Sigmoid colon (tissue), 4 donors: ENCODE data around the gene LILRA6.

Experiments
- CTCF ChIP-seq, 4 experiments: fragments of 450-650 bp in 3 of 4; fragments of 200-600 bp in 1 of 4; IDR thresholded peaks; one replicate each; pipeline ENCODE4 v1.5.1; 2016 to 2019; ENCODE audit warnings: antibody characterized with exemption in 4 of 4, mild to moderate bottlenecking in 3 of 4, moderate library complexity in 2 of 4
- EP300 ChIP-seq, 4 donors: sonication (generic); formaldehyde crosslinking; IDR thresholded peaks; one replicate each; pipeline ENCODE4 v1.6.1; 2017; ENCODE audit warnings: antibody characterized with exemption in 4 of 4
- POLR2A ChIP-seq, 2 donors: fragments of 450-650 bp; IDR thresholded peaks; one replicate each; pipeline ENCODE4 v1.6.1; 2016; ENCODE audit warnings: antibody characterized with exemption in 2 of 2, mild to moderate bottlenecking in 2 of 2, moderate library complexity in 2 of 2
- POLR2AphosphoS5 ChIP-seq, 4 donors: sonication (generic); formaldehyde crosslinking; IDR thresholded peaks; one replicate each; pipeline ENCODE4 v1.6.1; 2017; ENCODE audit warnings: antibody characterized with exemption in 4 of 4

DNA sequence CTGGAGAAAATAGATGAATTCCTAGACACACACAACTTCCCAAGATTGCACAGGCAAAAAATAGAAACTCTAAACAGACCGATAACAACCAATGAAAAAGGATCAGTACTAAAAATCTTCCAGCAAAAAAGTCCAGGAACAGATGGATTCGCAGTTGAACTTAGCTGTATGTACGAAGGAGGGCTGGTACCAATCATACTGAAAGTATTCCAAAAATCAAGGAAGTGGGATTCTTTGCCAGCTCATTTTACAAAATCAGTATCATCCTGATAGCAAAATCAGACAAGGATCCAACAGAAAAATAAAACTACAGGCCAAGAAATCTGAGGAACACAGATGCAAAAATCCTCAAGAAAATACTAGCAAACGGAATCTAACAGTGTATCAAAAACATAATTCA is 44.9 kb upstream of the LILRA6 start:
- TF ChIP-seq EP300 (IDR thresholded peaks at IDR 0.05) (no peak), CTCF (IDR thresholded peaks at IDR 0.05) (no peak), POLR2A (IDR thresholded peaks at IDR 0.05) (no peak), POLR2AphosphoS5 (IDR thresholded peaks at IDR 0.05) (no peak)
